Measurements from ENCODE around the gene TRIM62. TPM values are rescaled to one million over a fixed set of nuclear protein-coding genes. Genes with fewer than 3 reads are reported as not detected.
"Not testable (repeated sequence)": the region's sequence is repeated elsewhere in the genome, so short reads cannot be mapped to it uniquely, and the experiment has no call there.

The TRIM62 gene
- total RNA-seq, 1 donor from 2014 or later = 12.7 TPM

GRCh38 chr1:33120436-33121231 is 61.2 kb downstream of the TRIM62 start:
- DNase-seq (ENCODE audit: low spot score) = no peak
- intact Hi-C loops (cut with DNase I) = no loop called here
- no peak for ATAC-seq

- ATAC-seq (peak; percentile 18), DNase-seq (ENCODE audit: low spot score) (no peak)
- intact Hi-C loops (cut with DNase I) = no loop called here
These were observed 62.2 kb downstream of the TRIM62 start for GRCh38 chr1:33119532-33120217.

GRCh38 chr1:33119050-33119449 is 62.8 kb downstream of the TRIM62 start:
- DNase-seq (ENCODE audit: low spot score) (no peak), ATAC-seq (no peak)
- intact Hi-C loops (cut with DNase I) = no loop called here

- intact Hi-C loops (cut with DNase I) = no loop called here
- ATAC-seq = no peak
- no peak for DNase-seq (ENCODE audit: low spot score)
These were observed 63.6 kb downstream of the TRIM62 start for GRCh38 chr1:33118274-33118673.

GRCh38 chr1:33117440-33118085 is 64.3 kb downstream of the TRIM62 start:
- no peak for DNase-seq (ENCODE audit: low spot score)
- no peak for ATAC-seq
- intact Hi-C loops (cut with DNase I) = no loop called here

- intact Hi-C loops (cut with DNase I) = no loop called here
- DNase-seq (ENCODE audit: low spot score) = no peak
- ATAC-seq = no peak
These were observed 69.9 kb downstream of the TRIM62 start for GRCh38 chr1:33111965-33112364.

- intact Hi-C loops (cut with DNase I) = no loop called here
- DNase-seq (ENCODE audit: low spot score) = no peak
These were observed 71.4 kb downstream of the TRIM62 start for GRCh38 chr1:33110477-33110876.

GRCh38 chr1:33100119-33100415 is 81.8 kb downstream of the TRIM62 start:
- peak; percentile 19 for ATAC-seq
- intact Hi-C loops (cut with DNase I) = not testable (repeated sequence)

More at GRCh38 chr1:33110477-33110876, 71.4 kb downstream of the TRIM62 start:
- no peak for ATAC-seq

GRCh38 chr1:33099290-33100118 is 82.3 kb downstream of the TRIM62 start:
- intact Hi-C loops (cut with DNase I) = no loop called here
- ATAC-seq (peak; percentile 97), DNase-seq (ENCODE audit: low spot score) (peak; percentile 83)

More at GRCh38 chr1:33100119-33100415, 81.8 kb downstream of the TRIM62 start:
- DNase-seq (ENCODE audit: low spot score) = not testable (repeated sequence)

- DNase-seq (ENCODE audit: low spot score) (no peak), ATAC-seq (no peak)
- intact Hi-C loops (cut with DNase I) = no loop called here
These were observed 83.5 kb downstream of the TRIM62 start for GRCh38 chr1:33098371-33098770.

GRCh38 chr1:33097762-33098161 is 84.1 kb downstream of the TRIM62 start:
- intact Hi-C loops (cut with DNase I) = no loop called here
- ATAC-seq (no peak), DNase-seq (ENCODE audit: low spot score) (no peak)

- intact Hi-C loops (cut with DNase I) = no loop called here
- no peak for DNase-seq (ENCODE audit: low spot score)
- no peak for ATAC-seq
These were observed 84.7 kb downstream of the TRIM62 start for GRCh38 chr1:33097137-33097611.

- intact Hi-C loops (cut with DNase I) = no loop called here
- DNase-seq (ENCODE audit: low spot score) = no peak
- no peak for ATAC-seq
These were observed 85.4 kb downstream of the TRIM62 start for GRCh38 chr1:33096363-33097005.

Other genes with a start within 250 kb of the TRIM62 start
- 33.3 TPM for gene RNF19B, start 217.2 kb downstream of the TRIM62 start, total RNA-seq
- gene AK2, start 145.2 kb downstream of the TRIM62 start, total RNA-seq = 111 TPM
- 12.4 TPM for gene AZIN2, start 100.9 kb downstream of the TRIM62 start, total RNA-seq
- 40.0 TPM for gene ZNF362, start 74.4 kb upstream of the TRIM62 start, total RNA-seq
- not detected for gene A3GALT2, start 139.1 kb upstream of the TRIM62 start, total RNA-seq
- 109 TPM for gene PHC2, start 249.1 kb upstream of the TRIM62 start, total RNA-seq

Measured in sciatic nerve (tissue), 2 donors.